Astrocyte of the cerebellum (primary cell): ENCODE data around the gene ZSCAN32.

Experiments used
- DNase-seq: peaks from one replicate; pipeline ENCODE4 v3.0.0-alpha.2; 2011; ENCODE audit warnings: low read depth
- H3K4me3 ChIP-seq: 2 replicates; pipeline ENCODE4 v1.5.1; 2011; ENCODE audit warnings: mild to moderate bottlenecking, low read depth, low read length, moderate library complexity
- CTCF ChIP-seq: IDR thresholded peaks from 2 replicates; pipeline ENCODE4 v1.5.1; 2012; ENCODE audit warnings: low read length, low read depth, moderate library complexity, mild to moderate bottlenecking; ENCODE audit errors: missing control alignments
- in situ Hi-C: cut with HindIII; loops from 2 replicates; pipeline ENCODE4 v1.10.0; 2017; ENCODE audit warnings: low sequenced_read_pairs

ZSCAN32 gene

GRCh38 chr16:3413730-3414379 lies 13.1 kb upstream of the ZSCAN32 start:
- no peak overlapping the region for H3K4me3 ChIP-seq
- in situ Hi-C loops = loop anchor here (5.0 kb wide), 1 partner anchor 42 kb away; no protein-coding TSS in a partner anchor
- TF ChIP-seq CTCF = no peak
- DNase-seq = no peak

GRCh38 chr16:3408561-3409197 lies 7.9 kb upstream of the ZSCAN32 start:
- in situ Hi-C loops = no loop called here
- H3K4me3 ChIP-seq = no peak overlapping the region
- no peak for TF ChIP-seq CTCF
- no peak for DNase-seq

GRCh38 chr16:3401719-3402397 lies 1.1 kb upstream of the ZSCAN32 start:
- in situ Hi-C loops = loop anchor here (5.0 kb wide), 1 partner anchor 85 kb away; no protein-coding TSS in a partner anchor
- no peak for TF ChIP-seq CTCF
- H3K4me3 ChIP-seq = peak overlapping the region; percentile 87
- no peak for DNase-seq

- H3K4me3 ChIP-seq = peak overlapping the region; percentile 87
- DNase-seq = no peak
- in situ Hi-C loops = loop anchor here (5.0 kb wide), 1 partner anchor 83 kb away; no protein-coding TSS in a partner anchor
- TF ChIP-seq CTCF = no peak
These were observed 392 bp downstream of the ZSCAN32 start for GRCh38 chr16:3400446-3400778.

DNA sequence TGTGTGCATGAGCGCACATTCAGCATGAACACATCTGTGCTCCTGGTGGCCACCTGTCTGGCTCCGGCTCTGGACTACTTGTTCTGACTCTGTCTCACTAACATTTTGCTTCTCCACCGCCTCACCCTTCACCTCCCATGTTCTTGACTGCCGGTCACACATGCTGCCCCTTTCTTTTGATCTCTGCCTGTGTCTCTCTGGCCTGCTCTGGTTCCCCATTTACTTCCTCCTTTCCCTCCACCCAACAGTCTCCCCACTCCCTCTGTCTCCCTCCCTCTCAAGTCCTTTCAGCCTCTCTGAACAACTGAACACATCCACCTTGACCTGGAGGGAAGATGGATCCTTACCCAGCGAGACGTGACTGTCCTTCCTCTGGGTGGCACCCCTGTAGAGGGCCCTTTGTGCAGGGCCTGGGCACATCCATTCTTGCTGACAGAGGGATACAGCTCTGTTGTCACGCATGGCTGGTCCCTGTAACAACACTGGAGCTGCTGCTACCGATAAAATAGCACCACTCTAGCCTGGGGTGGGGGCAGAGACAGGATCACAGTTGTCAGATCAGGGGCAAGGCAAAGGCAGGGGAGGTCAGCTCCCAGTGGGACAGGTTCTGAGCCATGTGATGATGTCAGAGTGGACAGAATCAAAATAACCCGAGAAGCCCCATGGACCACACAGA lies 11.0 kb downstream of the ZSCAN32 start:
- in situ Hi-C loops = no loop called here

More for the DNA sequence above, 11.0 kb downstream of the ZSCAN32 start:
- no peak overlapping the region for H3K4me3 ChIP-seq
- TF ChIP-seq CTCF = no peak
- no peak for DNase-seq
